CD4-positive, alpha-beta memory T cell (primary cell): ENCODE measurements around the gene TGM4. TPM values are rescaled to one million over a fixed set of nuclear protein-coding genes. Genes with fewer than 3 reads are reported as not detected.
A peak's percentile ranks its signal among the peaks of the same experiment; 100 is the strongest.

Source experiments
- CTCF ChIA-PET: fragments of 350-600 bp; sonication (Branson Sonifier 250); formaldehyde crosslinking; loops from one replicate; lab custom pipeline; 2021; ENCODE audit warnings: inconsistent platforms; ENCODE audit not compliant: partially characterized antibody; lab: Charles Lee
- POLR2A ChIA-PET: fragments of 350-600 bp; sonication (Branson Sonifier 250); formaldehyde crosslinking; loops from one replicate; lab custom pipeline; 2021; ENCODE audit not compliant: partially characterized antibody; lab: Charles Lee
- DNase-seq, 5 donors: peaks; one replicate each; pipeline versions ENCODE4 v3.0.0 to v3.0.0-alpha.2; 2020 to 2022; ENCODE audit warnings: mixed read lengths in 1 of 5
- H3K27ac ChIP-seq: one replicate; pipeline ENCODE4 v1.7.0; 2013; ENCODE audit warnings: low read depth, low read length
- H3K27me3 ChIP-seq: 2 replicates; pipeline ENCODE4 v1.7.0; 2013; ENCODE audit warnings: mild to moderate bottlenecking, low read length, moderate library complexity; ENCODE audit not compliant: insufficient read depth
- H3K36me3 ChIP-seq: 2 replicates; pipeline ENCODE4 v1.7.0; 2013; ENCODE audit warnings: mild to moderate bottlenecking, low read length, moderate library complexity; ENCODE audit not compliant: insufficient read depth
- H3K4me1 ChIP-seq: 2 replicates; pipeline ENCODE4 v1.7.0; 2013; ENCODE audit warnings: mild to moderate bottlenecking, low read length, moderate library complexity; ENCODE audit not compliant: insufficient read depth
- H3K4me3 ChIP-seq, 2 donors: one replicate each; pipeline ENCODE4 v1.7.0; 2013; ENCODE audit warnings: low read length in 2 of 2, mild to moderate bottlenecking in 1 of 2
- H3K9me3 ChIP-seq, 2 donors: one replicate each; pipeline ENCODE4 v1.7.0; 2013; ENCODE audit warnings: low read length in 2 of 2, control low read depth in 1 of 2; ENCODE audit not compliant: control insufficient read depth in 1 of 2
- H3K27ac Mint-ChIP-seq, 7 donors: one replicate each; pipeline ENCODE4 v1.8.0; 2020 to 2021; ENCODE audit warnings: mixed read lengths in 7 of 7, mild to moderate bottlenecking in 6 of 7, inconsistent platforms in 3 of 7, moderate library complexity in 3 of 7
- H3K27me3 Mint-ChIP-seq, 2 donors: one replicate each; pipeline ENCODE4 v1.8.0; 2020 to 2021; ENCODE audit warnings: mixed read lengths in 2 of 2
- H3K36me3 Mint-ChIP-seq, 2 donors: one replicate each; pipeline ENCODE4 v1.8.0; 2020 to 2021; ENCODE audit warnings: mixed read lengths in 2 of 2, inconsistent platforms in 1 of 2, mild to moderate bottlenecking in 1 of 2
- H3K4me1 Mint-ChIP-seq, 4 donors: one replicate each; pipeline ENCODE4 v1.8.0; 2020 to 2021; ENCODE audit warnings: mixed read lengths in 4 of 4, mild to moderate bottlenecking in 1 of 4
- H3K4me3 Mint-ChIP-seq, 8 donors: one replicate each; pipeline ENCODE4 v1.8.0; 2020 to 2021; ENCODE audit warnings: mixed read lengths in 8 of 8, mild to moderate bottlenecking in 7 of 8, moderate library complexity in 6 of 8, inconsistent platforms in 3 of 8
- H3K9me3 Mint-ChIP-seq, 8 donors: one replicate each; pipeline ENCODE4 v1.8.0; 2020 to 2021; ENCODE audit warnings: mixed read lengths in 8 of 8, mild to moderate bottlenecking in 5 of 8, inconsistent platforms in 3 of 8, moderate library complexity in 1 of 8
- intact Hi-C: fragments of 100-400 bp; cut with micrococcal nuclease; formaldehyde crosslinking; loops from one replicate; pipeline ENCODE4 v1.15.1; 2023
- polyA plus RNA-seq, 2 donors: library from polyadenylated mRNA; unstranded; fragments of 300-500 nt; fragmentation: Illumina TruSeq; gene quantifications; one replicate each; pipeline ENCODE4 v1.2.3, GENCODE V29; 2021
- total RNA-seq, 2 experiments: library from RNA; stranded (reverse); gene quantifications; one replicate each; pipeline ENCODE4 v1.2.3, GENCODE V29; 2021

Gene TGM4
- total and polyA plus RNA-seq, 4 experiments from 2014 or later, result not detected

DNA sequence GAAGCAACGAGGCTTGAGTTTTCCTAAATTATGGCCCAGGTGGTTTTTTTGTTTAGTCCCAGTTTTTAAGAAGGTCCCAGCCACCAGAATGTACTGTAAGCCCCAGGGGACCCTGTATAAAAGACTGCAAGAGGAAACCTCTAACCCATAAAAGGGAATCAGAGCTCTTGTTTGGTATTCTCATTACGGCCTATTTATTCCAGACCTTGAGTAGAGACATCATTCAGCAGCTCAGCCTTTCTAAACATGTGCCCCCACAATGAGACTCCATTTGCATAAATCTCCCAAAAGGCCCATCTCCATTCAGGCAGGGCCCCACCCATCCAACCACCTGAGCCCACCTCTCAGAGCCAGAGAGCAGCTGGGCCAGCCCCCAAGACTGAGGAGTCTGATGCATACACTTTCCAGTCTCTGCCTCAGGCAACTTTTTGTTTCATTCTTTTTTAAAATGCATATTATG lies 75.9 kb downstream of the TGM4 start:
- Mint-ChIP-seq H3K9me3 (no peaks in the 10 kb centered on the region), H3K27ac (peak overlapping the region in 2 of 7 donors; percentile 8 to 69), H3K4me3 (no peak overlapping the region), H3K4me1 (peaks cover 3 to 18% (median 11%) of the 10 kb centered on the region in 4 donors), H3K36me3 (peaks cover 19 to 27% of the 10 kb centered on the region in 2 donors), H3K27me3 (no peaks in the 10 kb centered on the region)
- no peak for DNase-seq
- Histone ChIP-seq H3K9me3 (no peaks in the 10 kb centered on the region), H3K27me3 (no peaks in the 10 kb centered on the region), H3K27ac (no peak overlapping the region), H3K36me3 (peaks cover 7% of the 10 kb centered on the region), H3K4me3 (no peak overlapping the region), H3K4me1 (no peaks in the 10 kb centered on the region)
- ChIA-PET POLR2A (no interaction called here), CTCF (no interaction called here)
- intact Hi-C loops, result no loop called here

- no peak overlapping the region for H3K27ac ChIP-seq
- Mint-ChIP-seq H3K9me3 (no peaks in the 10 kb centered on the region), H3K27me3 (no peaks in the 10 kb centered on the region), H3K36me3 (peaks cover 22 to 31% of the 10 kb centered on the region in 2 donors), H3K4me1 (peaks cover 6 to 24% (median 20%) of the 10 kb centered on the region in 4 donors), H3K4me3 (no peak overlapping the region), H3K27ac (peak overlapping the region in 1 of 7 donors; percentile 38)
- CTCF ChIA-PET, result no interaction called here
- no peak for DNase-seq
- intact Hi-C loops, result no loop called here
- no peaks in the 10 kb centered on the region for H3K9me3 ChIP-seq
- POLR2A ChIA-PET, result no interaction called here
- peaks cover 7% of the 10 kb centered on the region for H3K36me3 ChIP-seq
- H3K4me3 ChIP-seq, result no peak overlapping the region
- no peaks in the 10 kb centered on the region for H3K4me1 ChIP-seq
- H3K27me3 ChIP-seq, result no peaks in the 10 kb centered on the region
Measured at GRCh38 chr3:44952689-44953088, 78.3 kb downstream of the TGM4 start.

DNA sequence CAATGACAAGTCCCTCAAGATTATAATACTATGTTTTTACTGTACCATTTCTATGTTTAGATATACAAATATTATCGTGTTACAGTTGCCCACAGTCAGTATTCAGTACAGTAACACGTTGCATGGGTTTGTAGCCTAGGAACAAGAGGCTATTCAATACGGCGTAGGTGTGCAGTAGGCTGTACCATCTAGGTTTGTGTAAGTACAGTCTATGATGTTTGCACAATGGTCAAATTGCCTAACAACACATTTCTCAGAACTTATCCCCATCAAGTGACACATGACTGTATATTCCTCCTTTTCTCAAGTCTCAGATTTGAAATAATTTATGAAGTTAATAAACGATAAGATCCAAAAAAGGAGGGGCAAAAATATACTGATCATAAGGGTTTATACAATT lies 79.9 kb downstream of the TGM4 start:
- peaks cover 13% of the 10 kb centered on the region for H3K36me3 ChIP-seq
- peaks cover 29 to 32% of the 10 kb centered on the region in 2 donors for H3K36me3 Mint-ChIP-seq
- CTCF ChIA-PET, result no interaction called here

DNA sequence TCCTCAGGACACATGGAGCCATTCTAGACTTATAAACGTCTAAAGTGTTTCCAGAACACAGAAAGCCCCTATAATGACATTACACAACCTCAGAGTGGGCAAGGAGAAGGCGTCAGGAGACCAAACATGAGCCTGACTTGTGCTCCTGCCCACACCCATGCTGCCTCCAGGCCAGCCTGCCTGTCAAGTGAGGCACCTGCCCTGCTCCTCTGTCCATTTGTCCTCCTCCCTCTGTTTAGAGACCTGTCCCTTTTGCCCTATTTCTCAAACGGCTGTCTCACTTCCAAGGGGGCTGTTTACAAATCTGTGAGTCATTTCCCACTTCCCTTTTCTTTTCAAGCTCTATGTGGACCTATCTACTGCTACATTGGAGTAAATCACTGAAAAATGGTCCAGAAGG lies 80.6 kb downstream of the TGM4 start:
- Histone ChIP-seq H3K4me3 (no peak overlapping the region), H3K9me3 (no peaks in the 10 kb centered on the region), H3K27ac (no peak overlapping the region), H3K36me3 (peaks cover 13% of the 10 kb centered on the region), H3K4me1 (no peaks in the 10 kb centered on the region), H3K27me3 (no peaks in the 10 kb centered on the region)
- H3K4me1 Mint-ChIP-seq, result peaks cover 6 to 25% (median 20%) of the 10 kb centered on the region in 4 donors
- intact Hi-C loops, result no loop called here
- H3K9me3 Mint-ChIP-seq, result no peaks in the 10 kb centered on the region
- DNase-seq, result no peak
- no peaks in the 10 kb centered on the region for H3K27me3 Mint-ChIP-seq
- H3K27ac Mint-ChIP-seq, result no peak overlapping the region
- H3K36me3 Mint-ChIP-seq, result peaks cover 31 to 32% of the 10 kb centered on the region in 2 donors
- no peak overlapping the region for H3K4me3 Mint-ChIP-seq
- POLR2A ChIA-PET, result no interaction called here
- CTCF ChIA-PET, result no interaction called here

More for the DNA sequence above, 79.9 kb downstream of the TGM4 start:
- intact Hi-C loops, result no loop called here
- H3K27ac Mint-ChIP-seq, result no peak overlapping the region
- H3K4me3 ChIP-seq, result no peak overlapping the region
- no peak for DNase-seq
- no peaks in the 10 kb centered on the region for H3K27me3 ChIP-seq
- no peaks in the 10 kb centered on the region for H3K27me3 Mint-ChIP-seq
- H3K9me3 ChIP-seq, result no peaks in the 10 kb centered on the region
- no peak overlapping the region for H3K4me3 Mint-ChIP-seq
- H3K9me3 Mint-ChIP-seq, result no peaks in the 10 kb centered on the region
- peaks cover 6 to 25% (median 20%) of the 10 kb centered on the region in 4 donors for H3K4me1 Mint-ChIP-seq
- H3K4me1 ChIP-seq, result no peaks in the 10 kb centered on the region
- POLR2A ChIA-PET, result no interaction called here
- H3K27ac ChIP-seq, result no peak overlapping the region

- Histone ChIP-seq H3K36me3 (peaks cover 13% of the 10 kb centered on the region), H3K9me3 (no peaks in the 10 kb centered on the region), H3K4me3 (no peak overlapping the region), H3K27ac (no peak overlapping the region), H3K27me3 (no peaks in the 10 kb centered on the region), H3K4me1 (no peaks in the 10 kb centered on the region)
- Mint-ChIP-seq H3K4me3 (no peak overlapping the region), H3K27me3 (no peaks in the 10 kb centered on the region), H3K9me3 (no peaks in the 10 kb centered on the region), H3K27ac (peak overlapping the region in 2 of 7 donors; percentile 17 to 26), H3K36me3 (peaks cover 27 to 32% of the 10 kb centered on the region in 2 donors), H3K4me1 (peaks cover 6 to 25% (median 23%) of the 10 kb centered on the region in 4 donors)
- DNase-seq, result no peak
- POLR2A ChIA-PET, result interaction anchor here (0.9 kb wide), 1 partner anchor 21 kb away, joined by 4 read pairs; no protein-coding TSS in a partner anchor
- intact Hi-C loops, result no loop called here
- CTCF ChIA-PET, result no interaction called here
Measured at GRCh38 chr3:44955917-44956316, 81.5 kb downstream of the TGM4 start.

DNA sequence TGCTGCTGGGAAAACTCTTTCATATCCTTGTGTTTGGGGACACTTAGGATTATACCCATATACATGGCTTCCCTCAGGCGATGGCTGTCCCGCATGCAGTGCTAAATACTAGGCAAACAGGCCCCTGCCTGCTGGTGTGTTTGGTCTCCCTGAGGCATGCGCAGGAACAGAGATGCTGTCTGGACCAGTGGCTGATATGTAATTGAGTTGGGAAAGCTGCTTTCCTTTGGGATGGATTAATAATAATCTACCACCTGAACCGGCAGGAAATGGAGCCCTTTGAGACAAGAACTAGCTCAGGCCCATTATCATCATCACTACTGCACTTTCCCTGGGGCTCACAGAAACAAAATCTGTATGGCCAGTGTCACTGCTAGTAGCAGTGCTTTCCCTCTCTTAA lies 83.6 kb downstream of the TGM4 start:
- H3K4me1 Mint-ChIP-seq, result peaks cover 10 to 31% (median 19%) of the 10 kb centered on the region in 4 donors
- H3K9me3 Mint-ChIP-seq, result no peaks in the 10 kb centered on the region
- Histone ChIP-seq H3K36me3 (peaks cover 13% of the 10 kb centered on the region), H3K27me3 (no peaks in the 10 kb centered on the region), H3K4me3 (no peak overlapping the region), H3K4me1 (peaks cover 4% of the 10 kb centered on the region), H3K27ac (no peak overlapping the region), H3K9me3 (no peaks in the 10 kb centered on the region)
- peaks cover 23 to 29% of the 10 kb centered on the region in 2 donors for H3K36me3 Mint-ChIP-seq
- intact Hi-C loops, result no loop called here
- POLR2A ChIA-PET, result no interaction called here
- no peaks in the 10 kb centered on the region for H3K27me3 Mint-ChIP-seq
- no peak overlapping the region for H3K4me3 Mint-ChIP-seq
- no peak overlapping the region for H3K27ac Mint-ChIP-seq
- CTCF ChIA-PET, result no interaction called here
- no peak for DNase-seq

- Histone ChIP-seq H3K9me3 (no peaks in the 10 kb centered on the region), H3K27ac (no peak overlapping the region), H3K4me3 (no peak overlapping the region), H3K27me3 (no peaks in the 10 kb centered on the region), H3K4me1 (peaks cover 4% of the 10 kb centered on the region), H3K36me3 (peaks cover 13% of the 10 kb centered on the region)
- H3K4me3 Mint-ChIP-seq, result no peak overlapping the region
- no peaks in the 10 kb centered on the region for H3K9me3 Mint-ChIP-seq
- CTCF ChIA-PET, result no interaction called here
- DNase-seq, result no peak
- intact Hi-C loops, result no loop called here
- no peak overlapping the region for H3K27ac Mint-ChIP-seq
- POLR2A ChIA-PET, result no interaction called here
- peaks cover 12 to 34% (median 22%) of the 10 kb centered on the region in 4 donors for H3K4me1 Mint-ChIP-seq
- H3K27me3 Mint-ChIP-seq, result no peaks in the 10 kb centered on the region
- H3K36me3 Mint-ChIP-seq, result peaks cover 23 to 29% of the 10 kb centered on the region in 2 donors
Measured at GRCh38 chr3:44958386-44958785, 84.0 kb downstream of the TGM4 start.
